Activated CD4-positive, CD25-positive, alpha-beta regulatory T cell treated with anti-CD3 and anti-CD28 coated beads, Interleukin-2, amount 50 U/mL, for 16 hours (primary cell): ENCODE measurements around the gene VSIR.

Source experiments
- DNase-seq: peaks from one replicate; pipeline ENCODE4 v3.0.0-alpha.2; 2020; ENCODE audit warnings: low read depth, low spot score

The VSIR gene

GRCh38 chr10:71806704-71807556 is 33.6 kb upstream of the VSIR start:
- DNase-seq = no peak

GRCh38 chr10:71805776-71806703 is 32.7 kb upstream of the VSIR start:
- no peak for DNase-seq

GRCh38 chr10:71804077-71804476 is 30.8 kb upstream of the VSIR start:
- no peak for DNase-seq

GRCh38 chr10:71802715-71803488 is 29.6 kb upstream of the VSIR start:
- DNase-seq = no peak

- DNase-seq = no peak
These were observed 28.9 kb upstream of the VSIR start for GRCh38 chr10:71802235-71802634.

- DNase-seq = no peak
These were observed 28.0 kb upstream of the VSIR start for GRCh38 chr10:71801361-71801760.

- DNase-seq = no peak
These were observed 26.5 kb upstream of the VSIR start for GRCh38 chr10:71799608-71800453.

- no peak for DNase-seq
These were observed 25.8 kb upstream of the VSIR start for GRCh38 chr10:71799112-71799511.

- DNase-seq = no peak
These were observed 24.9 kb upstream of the VSIR start for GRCh38 chr10:71798308-71798624.

- no peak for DNase-seq
These were observed 24.4 kb upstream of the VSIR start for GRCh38 chr10:71797533-71798307.

GRCh38 chr10:71796749-71797405 is 23.6 kb upstream of the VSIR start:
- no peak for DNase-seq

- no peak for DNase-seq
These were observed 21.9 kb upstream of the VSIR start for GRCh38 chr10:71795248-71795647.

- no peak for DNase-seq
These were observed 17.6 kb upstream of the VSIR start for GRCh38 chr10:71790749-71791440.

- no peak for DNase-seq
These were observed 16.6 kb upstream of the VSIR start for GRCh38 chr10:71789871-71790270.

GRCh38 chr10:71788954-71789353 is 15.6 kb upstream of the VSIR start:
- no peak for DNase-seq

GRCh38 chr10:71784679-71785272 is 11.5 kb upstream of the VSIR start:
- DNase-seq = no peak

GRCh38 chr10:71783917-71784678 is 10.8 kb upstream of the VSIR start:
- DNase-seq = no peak

- DNase-seq = no peak
These were observed 9.7 kb upstream of the VSIR start for GRCh38 chr10:71782917-71783490.
